LNCaP clone FGC (cell line): Measurements from ENCODE around the gene CUL4B.
A peak's percentile ranks its signal among the peaks of the same experiment; 100 is the strongest.
"Not testable (repeated sequence)": the region's sequence is repeated elsewhere in the genome, so short reads cannot be mapped to it uniquely, and the experiment has no call there.

ENCODE experiments used
- DNase-seq: peaks from one replicate; pipeline ENCODE4 v3.0.0-alpha.2; 2011; ENCODE audit warnings: low read depth
- H3K4me3 ChIP-seq: 2 replicates; pipeline ENCODE4 v1.5.1; 2011; ENCODE audit warnings: mild to moderate bottlenecking, low read depth, low read length, control low read depth
- CTCF ChIP-seq: IDR thresholded peaks from 2 replicates; pipeline ENCODE4 v1.5.1; 2012; ENCODE audit warnings: mild to moderate bottlenecking; ENCODE audit not compliant: control insufficient read depth, insufficient read depth; ENCODE audit errors: extremely low read depth

The CUL4B gene

DNA sequence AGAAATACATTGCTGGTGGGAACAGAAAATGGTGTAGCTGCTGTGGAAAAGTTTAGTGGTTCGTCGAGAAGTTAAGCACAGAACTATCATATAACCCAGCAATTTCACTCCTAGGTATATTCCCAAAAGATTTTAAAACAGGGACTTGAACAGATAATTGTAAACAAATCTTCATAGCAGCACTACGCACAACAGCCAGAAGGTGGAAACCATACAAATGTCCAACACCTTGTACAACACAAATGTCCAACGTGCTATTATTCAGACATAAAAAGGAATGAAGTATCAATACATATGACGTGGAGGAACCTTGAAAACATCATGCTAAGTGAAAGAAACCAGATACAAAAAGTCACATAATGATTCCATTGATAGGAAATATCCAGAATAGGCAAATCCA, 37.9 kb downstream of the CUL4B start:
- no peak for TF ChIP-seq CTCF
- H3K4me3 ChIP-seq, result no peak overlapping the region
- no peak for DNase-seq

- TF ChIP-seq CTCF, result no peak
- no peak for DNase-seq
- no peak overlapping the region for H3K4me3 ChIP-seq
These were observed 42.8 kb downstream of the CUL4B start for GRCh38 chrX:120517936-120518335.

DNA sequence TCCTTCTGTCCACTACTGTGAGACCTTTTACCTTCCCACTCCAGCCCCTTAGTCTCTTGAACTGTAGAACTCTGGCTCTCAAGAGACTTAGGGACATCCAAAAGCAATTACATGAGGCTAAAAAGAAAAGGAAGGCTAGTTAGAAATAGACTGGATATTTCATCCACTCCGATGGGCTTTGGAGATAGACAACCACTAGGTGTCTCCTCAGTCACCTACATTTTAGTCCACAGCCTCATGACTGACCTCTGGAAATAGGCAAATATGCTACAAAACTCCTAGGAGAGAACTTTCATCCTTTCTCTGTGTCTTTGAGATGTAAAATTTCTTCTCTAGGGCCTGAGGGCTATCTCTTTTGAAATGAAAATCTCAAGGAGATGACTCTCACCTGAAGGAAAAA, 46.5 kb downstream of the CUL4B start:
- H3K4me3 ChIP-seq, result no peak overlapping the region
- peak; percentile 53 for TF ChIP-seq CTCF
- DNase-seq, result no peak

DNA sequence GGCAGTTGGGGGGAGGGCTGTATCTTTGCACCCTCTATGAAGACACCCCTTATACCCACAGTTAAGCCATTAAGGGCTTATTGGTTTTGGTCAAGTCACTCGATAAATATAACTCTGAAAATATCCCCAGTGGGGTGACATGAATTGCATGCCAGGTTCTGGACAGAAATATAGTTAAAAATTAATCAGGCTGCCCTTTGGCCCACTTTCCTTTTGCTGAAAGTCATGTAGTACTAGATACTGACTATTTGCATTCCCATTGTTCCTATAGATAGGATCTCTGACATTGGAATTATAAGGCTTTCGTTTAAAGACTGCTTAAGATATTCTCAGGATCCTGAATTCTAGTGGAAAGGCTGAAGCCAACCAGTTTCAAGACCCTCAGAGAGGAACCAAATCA, 48.1 kb downstream of the CUL4B start:
- no peak overlapping the region for H3K4me3 ChIP-seq
- TF ChIP-seq CTCF, result no peak
- DNase-seq, result no peak

DNA sequence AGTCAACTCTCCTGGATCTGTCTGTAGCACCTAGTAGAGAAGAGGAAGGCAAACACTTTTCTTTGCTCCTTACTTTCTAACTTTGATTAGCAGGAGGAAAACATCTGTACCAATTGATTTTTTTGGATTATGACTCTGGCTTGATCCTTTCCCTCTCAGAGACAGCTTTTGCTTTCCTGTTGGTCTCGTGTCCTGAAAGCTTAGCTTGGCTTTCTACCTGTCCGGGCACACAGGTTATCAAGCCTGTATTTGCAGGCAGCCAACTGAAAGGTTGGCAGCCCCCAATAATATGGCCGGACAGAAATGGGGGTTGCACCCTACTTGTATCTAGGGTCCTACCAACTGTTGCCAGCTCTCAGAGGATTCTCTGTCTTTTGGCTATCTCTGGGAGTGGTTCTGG, 48.5 kb downstream of the CUL4B start:
- no peak for DNase-seq
- TF ChIP-seq CTCF, result no peak
- H3K4me3 ChIP-seq, result no peak overlapping the region

GRCh38 chrX:120504569-120504968, 56.2 kb downstream of the CUL4B start:
- DNase-seq, result no peak
- TF ChIP-seq CTCF, result no peak
- no peak overlapping the region for H3K4me3 ChIP-seq

- no peak overlapping the region for H3K4me3 ChIP-seq
- TF ChIP-seq CTCF, result no peak
- DNase-seq, result no peak
These were observed 61.3 kb downstream of the CUL4B start for GRCh38 chrX:120499301-120500072.

GRCh38 chrX:120490119-120490518, 70.6 kb downstream of the CUL4B start:
- not testable (repeated sequence) for H3K4me3 ChIP-seq, DNase-seq
